GM13976 (cell line): ENCODE data around the gene CSMD2.

Experiments used
- DNase-seq: peaks from one replicate; pipeline ENCODE4 v3.0.0; 2012; ENCODE audit warnings: low spot score
- CTCF ChIP-seq: IDR thresholded peaks from 2 replicates; pipeline ENCODE4 v1.5.1; 2012; ENCODE audit warnings: borderline replicate concordance, mild to moderate bottlenecking; ENCODE audit not compliant: insufficient read depth; ENCODE audit errors: extremely low read depth, missing control alignments, control extremely low read depth
- in situ Hi-C: fragments of 300-500 bp; cut with MboI; formaldehyde crosslinking; loops from one replicate; pipeline ENCODE4 v1.12.0; 2022; ENCODE audit warnings: low sequenced_read_pairs, mixed read lengths, inconsistent platforms; ENCODE audit not compliant: unreplicated experiment

Gene CSMD2

GRCh38 chr1:33949570-33949969, 215.5 kb downstream of the CSMD2 start:
- no peak for TF ChIP-seq CTCF
- in situ Hi-C loops = loop anchor here (10.0 kb wide), 1 partner anchor 65 kb away; no protein-coding TSS in a partner anchor
- DNase-seq = no peak

- no peak for TF ChIP-seq CTCF
- no peak for DNase-seq
- in situ Hi-C loops = loop anchor here (10.0 kb wide), 1 partner anchor 63 kb away; no protein-coding TSS in a partner anchor
These were observed 216.7 kb downstream of the CSMD2 start for GRCh38 chr1:33948291-33948690.

GRCh38 chr1:33946836-33947235, 218.2 kb downstream of the CSMD2 start:
- no peak for TF ChIP-seq CTCF
- in situ Hi-C loops = loop anchor here (10.0 kb wide), 1 partner anchor 62 kb away; no protein-coding TSS in a partner anchor
- no peak for DNase-seq

- in situ Hi-C loops = loop anchor here (10.0 kb wide), 1 partner anchor 60 kb away; no protein-coding TSS in a partner anchor
- DNase-seq = no peak
- no peak for TF ChIP-seq CTCF
These were observed 220.2 kb downstream of the CSMD2 start for GRCh38 chr1:33944846-33945245.

- no peak for TF ChIP-seq CTCF
- DNase-seq = no peak
- in situ Hi-C loops = loop anchor here (10.0 kb wide), 1 partner anchor 59 kb away; no protein-coding TSS in a partner anchor
These were observed 221.1 kb downstream of the CSMD2 start for GRCh38 chr1:33943978-33944377.

- in situ Hi-C loops = no loop called here
- no peak for DNase-seq
- no peak for TF ChIP-seq CTCF
These were observed 232.2 kb downstream of the CSMD2 start for GRCh38 chr1:33932871-33933270.

- in situ Hi-C loops = no loop called here
- DNase-seq = no peak
- TF ChIP-seq CTCF = no peak
These were observed 233.9 kb downstream of the CSMD2 start for GRCh38 chr1:33931111-33931475.
